ENCODE data around the gene PCNX1. TPM values are rescaled to one million over a fixed set of nuclear protein-coding genes. Genes with fewer than 3 reads are reported as not detected.

The PCNX1 gene
- total RNA-seq, 1 experiment from 2014 or later, result 23.3 TPM

- H3K27ac ChIP-seq (ENCODE audit: low read length), result no peak overlapping the region
- H3K9me3 ChIP-seq (ENCODE audit: low read length), result no peaks in the 10 kb centered on the region
- DNase-seq, result no peak
- H3F3A ChIP-seq (ENCODE audit: low read length, unreplicated experiment), result no peaks in the 10 kb centered on the region
- peaks cover 23% of the 10 kb centered on the region; the same call in 1 of the 2 replicates for H3K36me3 ChIP-seq (ENCODE audit: low read depth, low read length)
- H2AFZ ChIP-seq (ENCODE audit: low read length), result no peak overlapping the region
- no peak overlapping the region for H3K4me2 ChIP-seq (ENCODE audit: low read length)
- intact Hi-C loops (cut with micrococcal nuclease), result no loop called here
- no peaks in the 10 kb centered on the region for H3K9me2 ChIP-seq (replicated peaks; ENCODE audit: low read length)
- TF ChIP-seq CTCF (conservative IDR thresholded peaks at IDR 0.05; ENCODE audit: low read depth, low read length) (no peak), EZH2 (IDR thresholded peaks at IDR 0.05; ENCODE audit: low read length, unreplicated experiment) (no peak), EZH2phosphoT487 (IDR thresholded peaks at IDR 0.05; ENCODE audit: borderline replicate concordance, low read length) (no peak)
- no peak overlapping the region for H3K4me3 ChIP-seq (ENCODE audit: low read length)
- no peaks in the 10 kb centered on the region for H3K27me3 ChIP-seq (ENCODE audit: low read length)
- H3K4me1 ChIP-seq (ENCODE audit: insufficient read depth, low read length), result peaks cover 9% of the 10 kb centered on the region; the same call in 1 of the 2 replicates
- no TSS peak for BruUV-seq (replicated peaks)
- H4K20me1 ChIP-seq (ENCODE audit: low read length), result no peaks in the 10 kb centered on the region
- no peaks in the 10 kb centered on the region for H3K79me2 ChIP-seq (ENCODE audit: low read length)
- CTCF ChIA-PET, result no interaction called here
- no peak overlapping the region for H3K9ac ChIP-seq (ENCODE audit: low read length)
- no peak for ATAC-seq
- POLR2A ChIA-PET (ENCODE audit: unreplicated experiment), result no interaction called here
These were observed 153.0 kb downstream of the PCNX1 start for GRCh38 chr14:71060274-71060673.

GRCh38 chr14:71060825-71061455, 153.7 kb downstream of the PCNX1 start:
- no peaks in the 10 kb centered on the region for H4K20me1 ChIP-seq (ENCODE audit: low read length)
- DNase-seq (no peak), ATAC-seq (no peak)
- H3K27ac ChIP-seq (ENCODE audit: low read length), result no peak overlapping the region
- H3K4me2 ChIP-seq (ENCODE audit: low read length), result no peak overlapping the region
- peaks cover 23% of the 10 kb centered on the region; the same call in 1 of the 2 replicates for H3K36me3 ChIP-seq (ENCODE audit: low read depth, low read length)
- TF ChIP-seq EZH2 (IDR thresholded peaks at IDR 0.05; ENCODE audit: low read length, unreplicated experiment) (no peak), CTCF (conservative IDR thresholded peaks at IDR 0.05; ENCODE audit: low read depth, low read length) (no peak), EZH2phosphoT487 (IDR thresholded peaks at IDR 0.05; ENCODE audit: borderline replicate concordance, low read length) (no peak)
- no peaks in the 10 kb centered on the region for H3K79me2 ChIP-seq (ENCODE audit: low read length)
- no peaks in the 10 kb centered on the region for H3K9me2 ChIP-seq (replicated peaks; ENCODE audit: low read length)
- H2AFZ ChIP-seq (ENCODE audit: low read length), result no peak overlapping the region
- H3K9me3 ChIP-seq (ENCODE audit: low read length), result no peaks in the 10 kb centered on the region
- BruUV-seq (replicated peaks), result no TSS peak
- POLR2A ChIA-PET (ENCODE audit: unreplicated experiment), result no interaction called here
- intact Hi-C loops (cut with micrococcal nuclease), result no loop called here
- H3K9ac ChIP-seq (ENCODE audit: low read length), result no peak overlapping the region
- H3F3A ChIP-seq (ENCODE audit: low read length, unreplicated experiment), result no peaks in the 10 kb centered on the region
- H3K27me3 ChIP-seq (ENCODE audit: low read length), result no peaks in the 10 kb centered on the region
- CTCF ChIA-PET, result no interaction called here
- H3K4me1 ChIP-seq (ENCODE audit: insufficient read depth, low read length), result peaks cover 9% of the 10 kb centered on the region; the same call in 1 of the 2 replicates
- no peak overlapping the region for H3K4me3 ChIP-seq (ENCODE audit: low read length)

- ChIA-PET CTCF (no interaction called here), POLR2A (ENCODE audit: unreplicated experiment) (no interaction called here)
- TF ChIP-seq CTCF (conservative IDR thresholded peaks at IDR 0.05; ENCODE audit: low read depth, low read length) (no peak), EZH2phosphoT487 (IDR thresholded peaks at IDR 0.05; ENCODE audit: borderline replicate concordance, low read length) (no peak), EZH2 (IDR thresholded peaks at IDR 0.05; ENCODE audit: low read length, unreplicated experiment) (no peak)
- H3K27ac ChIP-seq (ENCODE audit: low read length), result no peak overlapping the region
- DNase-seq, result no peak
- H4K20me1 ChIP-seq (ENCODE audit: low read length), result no peaks in the 10 kb centered on the region
- intact Hi-C loops (cut with micrococcal nuclease), result no loop called here
- H3K27me3 ChIP-seq (ENCODE audit: low read length), result no peaks in the 10 kb centered on the region
- ATAC-seq, result no peak
- no peak overlapping the region for H2AFZ ChIP-seq (ENCODE audit: low read length)
- no peaks in the 10 kb centered on the region for H3K9me3 ChIP-seq (ENCODE audit: low read length)
- H3K4me1 ChIP-seq (ENCODE audit: insufficient read depth, low read length), result peaks cover 9% of the 10 kb centered on the region; the same call in 1 of the 2 replicates
- no peak overlapping the region for H3K4me2 ChIP-seq (ENCODE audit: low read length)
- H3K4me3 ChIP-seq (ENCODE audit: low read length), result no peak overlapping the region
- peaks cover 23% of the 10 kb centered on the region; the same call in 1 of the 2 replicates for H3K36me3 ChIP-seq (ENCODE audit: low read depth, low read length)
- no TSS peak for BruUV-seq (replicated peaks)
- H3K9ac ChIP-seq (ENCODE audit: low read length), result no peak overlapping the region
- no peaks in the 10 kb centered on the region for H3K79me2 ChIP-seq (ENCODE audit: low read length)
- H3F3A ChIP-seq (ENCODE audit: low read length, unreplicated experiment), result no peaks in the 10 kb centered on the region
- no peaks in the 10 kb centered on the region for H3K9me2 ChIP-seq (replicated peaks; ENCODE audit: low read length)
These were observed 154.2 kb downstream of the PCNX1 start for GRCh38 chr14:71061458-71061857.
